Lower leg skin (tissue), 3 donors: Measurements from ENCODE around the gene MCTP1.

ENCODE experiments used
- POLR2A ChIP-seq, 2 donors: fragments of 450-650 bp; IDR thresholded peaks; one replicate each; pipeline ENCODE4 v1.6.1; 2016 to 2017; ENCODE audit warnings: antibody characterized with exemption in 2 of 2, mild to moderate bottlenecking in 1 of 2, moderate library complexity in 1 of 2
- TF ChIP-seq, protein P1 (sequence below), 3 donors: fragments of 450-650 bp; IDR thresholded peaks; one replicate each; pipeline ENCODE4 v1.5.1; 2016; ENCODE audit warnings: antibody characterized with exemption in 3 of 3, mild to moderate bottlenecking in 3 of 3, moderate library complexity in 2 of 3

DNA sequence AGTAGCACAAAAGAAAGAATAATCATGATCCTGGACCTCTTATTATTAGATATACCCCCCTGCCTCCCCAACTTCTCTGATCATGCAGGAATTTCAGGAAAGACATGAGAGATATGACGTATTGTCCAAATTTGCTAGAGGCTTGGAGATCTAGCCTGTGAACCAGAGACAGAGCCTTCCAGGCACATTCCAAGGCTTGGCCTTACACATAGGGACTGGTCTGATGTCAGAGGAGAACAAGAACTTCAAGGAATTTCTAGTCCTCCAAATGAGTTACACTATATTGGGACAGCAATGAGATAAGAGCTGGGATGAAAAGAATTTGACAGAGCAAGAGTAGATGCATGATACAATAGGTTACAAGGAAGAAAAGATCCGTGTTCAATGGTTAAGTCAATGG, 67.0 kb downstream of the MCTP1 start:
- TF ChIP-seq, protein P1, sequence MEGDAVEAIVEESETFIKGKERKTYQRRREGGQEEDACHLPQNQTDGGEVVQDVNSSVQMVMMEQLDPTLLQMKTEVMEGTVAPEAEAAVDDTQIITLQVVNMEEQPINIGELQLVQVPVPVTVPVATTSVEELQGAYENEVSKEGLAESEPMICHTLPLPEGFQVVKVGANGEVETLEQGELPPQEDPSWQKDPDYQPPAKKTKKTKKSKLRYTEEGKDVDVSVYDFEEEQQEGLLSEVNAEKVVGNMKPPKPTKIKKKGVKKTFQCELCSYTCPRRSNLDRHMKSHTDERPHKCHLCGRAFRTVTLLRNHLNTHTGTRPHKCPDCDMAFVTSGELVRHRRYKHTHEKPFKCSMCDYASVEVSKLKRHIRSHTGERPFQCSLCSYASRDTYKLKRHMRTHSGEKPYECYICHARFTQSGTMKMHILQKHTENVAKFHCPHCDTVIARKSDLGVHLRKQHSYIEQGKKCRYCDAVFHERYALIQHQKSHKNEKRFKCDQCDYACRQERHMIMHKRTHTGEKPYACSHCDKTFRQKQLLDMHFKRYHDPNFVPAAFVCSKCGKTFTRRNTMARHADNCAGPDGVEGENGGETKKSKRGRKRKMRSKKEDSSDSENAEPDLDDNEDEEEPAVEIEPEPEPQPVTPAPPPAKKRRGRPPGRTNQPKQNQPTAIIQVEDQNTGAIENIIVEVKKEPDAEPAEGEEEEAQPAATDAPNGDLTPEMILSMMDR (IDR thresholded peaks at IDR 0.05): no peak
- no peak for TF ChIP-seq POLR2A (IDR thresholded peaks at IDR 0.05)
